Central memory CD8-positive, alpha-beta T cell (primary cell): ENCODE results near the gene SLC36A3.

ENCODE experiments used
- ATAC-seq: fragments of 150-1000 bp; cut with Tn5 transposase; replicated peaks from 2 replicates; pipeline ENCODE4 v1.10.0; 2022; ENCODE audit warnings: mild to moderate bottlenecking, moderate FRiP score, moderate number of reproducible peaks; ENCODE audit not compliant: poor library complexity, severe bottlenecking; ENCODE audit errors: extremely low read depth
- DNase-seq, 2 donors: peaks; one replicate each; pipeline ENCODE4 v3.0.0; 2021; ENCODE audit warnings: low spot score in 2 of 2
- H3K27ac Mint-ChIP-seq: one replicate; pipeline ENCODE4 v1.8.0; 2022; ENCODE audit warnings: low read depth, mild to moderate bottlenecking, moderate library complexity, mixed read lengths
- H3K27me3 Mint-ChIP-seq: one replicate; pipeline ENCODE4 v1.8.0; 2022; ENCODE audit warnings: mixed read lengths
- H3K36me3 Mint-ChIP-seq: one replicate; pipeline ENCODE4 v1.8.0; 2022; ENCODE audit warnings: mild to moderate bottlenecking, moderate library complexity, mixed read lengths; ENCODE audit not compliant: insufficient read depth
- H3K4me1 Mint-ChIP-seq: one replicate; pipeline ENCODE4 v1.8.0; 2022; ENCODE audit warnings: mixed read lengths
- H3K4me3 Mint-ChIP-seq: one replicate; pipeline ENCODE4 v1.8.0; 2022; ENCODE audit warnings: mild to moderate bottlenecking, moderate library complexity, mixed read lengths
- H3K9me3 Mint-ChIP-seq: one replicate; pipeline ENCODE4 v1.8.0; 2022; ENCODE audit warnings: mixed read lengths

Gene SLC36A3

GRCh38 chr5:151303666-151304065, at the start of gene SLC36A3:
TSS of gene SLC36A3 (minus strand) at chr5:151303766. CDS start at chr5:151303354, 412 bp downstream.
- peaks cover 58% of the 10 kb centered on the region for H3K27me3 Mint-ChIP-seq

GRCh38 chr5:151351671-151352070, 48.1 kb upstream of the SLC36A3 start:
- H3K4me3 Mint-ChIP-seq = no peak overlapping the region
- H3K36me3 Mint-ChIP-seq = peaks cover 3% of the 10 kb centered on the region
- peaks cover 64% of the 10 kb centered on the region for H3K27me3 Mint-ChIP-seq
- no peaks in the 10 kb centered on the region for H3K9me3 Mint-ChIP-seq
- H3K4me1 Mint-ChIP-seq = no peaks in the 10 kb centered on the region
- no peak for DNase-seq
- H3K27ac Mint-ChIP-seq = no peak overlapping the region
- ATAC-seq = no peak

More at GRCh38 chr5:151303666-151304065, at the start of gene SLC36A3:
- H3K9me3 Mint-ChIP-seq = no peaks in the 10 kb centered on the region
- no peak for ATAC-seq
- no peak for DNase-seq
- H3K4me1 Mint-ChIP-seq = no peaks in the 10 kb centered on the region
- H3K4me3 Mint-ChIP-seq = no peak within 1 kb of the TSS
- no peak within 1 kb of the TSS for H3K27ac Mint-ChIP-seq
- no peaks in the 10 kb centered on the region for H3K36me3 Mint-ChIP-seq

GRCh38 chr5:151348789-151349188, 45.2 kb upstream of the SLC36A3 start:
- ATAC-seq (no peak), DNase-seq (no peak)
- H3K4me1 Mint-ChIP-seq = no peaks in the 10 kb centered on the region
- H3K4me3 Mint-ChIP-seq = no peak overlapping the region
- H3K9me3 Mint-ChIP-seq = no peaks in the 10 kb centered on the region
- no peak overlapping the region for H3K27ac Mint-ChIP-seq
- H3K27me3 Mint-ChIP-seq = peaks cover 65% of the 10 kb centered on the region
- peaks cover 2% of the 10 kb centered on the region for H3K36me3 Mint-ChIP-seq

- Mint-ChIP-seq H3K36me3 (peaks cover 2% of the 10 kb centered on the region), H3K27me3 (peaks cover 66% of the 10 kb centered on the region), H3K9me3 (no peaks in the 10 kb centered on the region), H3K4me3 (no peak within 1 kb of the TSS), H3K27ac (no peak within 1 kb of the TSS), H3K4me1 (no peaks in the 10 kb centered on the region)
- no peak for DNase-seq
- ATAC-seq = no peak
Observed at GRCh38 chr5:151347369-151347768, 43.8 kb upstream of the SLC36A3 start, which contains the start of gene SLC36A2. TSS of gene SLC36A2 (minus strand) at chr5:151347559. CDS start at chr5:151347460, 99 bp downstream.

- Mint-ChIP-seq H3K9me3 (no peaks in the 10 kb centered on the region), H3K4me1 (no peaks in the 10 kb centered on the region), H3K36me3 (peaks cover 2% of the 10 kb centered on the region), H3K27ac (no peak overlapping the region), H3K4me3 (no peak overlapping the region), H3K27me3 (peaks cover 68% of the 10 kb centered on the region)
- DNase-seq = no peak
- no peak for ATAC-seq
Observed at GRCh38 chr5:151345808-151346478, 42.4 kb upstream of the SLC36A3 start.

- Mint-ChIP-seq H3K36me3 (peaks cover 2% of the 10 kb centered on the region), H3K27me3 (peaks cover 72% of the 10 kb centered on the region)
Observed at GRCh38 chr5:151345187-151345807, 41.7 kb upstream of the SLC36A3 start.

GRCh38 chr5:151344088-151344487, 40.5 kb upstream of the SLC36A3 start:
- H3K27me3 Mint-ChIP-seq = peaks cover 72% of the 10 kb centered on the region
- H3K4me3 Mint-ChIP-seq = no peak overlapping the region
- no peak overlapping the region for H3K27ac Mint-ChIP-seq
- ATAC-seq = no peak
- no peaks in the 10 kb centered on the region for H3K9me3 Mint-ChIP-seq
- DNase-seq = no peak
- H3K36me3 Mint-ChIP-seq = peaks cover 2% of the 10 kb centered on the region
- H3K4me1 Mint-ChIP-seq = no peaks in the 10 kb centered on the region

More at GRCh38 chr5:151345187-151345807, 41.7 kb upstream of the SLC36A3 start:
- no peak for DNase-seq
- Mint-ChIP-seq H3K27ac (no peak overlapping the region), H3K4me3 (no peak overlapping the region), H3K9me3 (no peaks in the 10 kb centered on the region), H3K4me1 (no peaks in the 10 kb centered on the region)
- ATAC-seq = no peak

GRCh38 chr5:151340004-151340403, 36.4 kb upstream of the SLC36A3 start:
- peaks cover 60% of the 10 kb centered on the region for H3K27me3 Mint-ChIP-seq
- ATAC-seq = no peak
- no peak overlapping the region for H3K27ac Mint-ChIP-seq
- H3K4me1 Mint-ChIP-seq = no peaks in the 10 kb centered on the region
- H3K4me3 Mint-ChIP-seq = no peak overlapping the region
- H3K9me3 Mint-ChIP-seq = no peaks in the 10 kb centered on the region
- DNase-seq = no peak
- H3K36me3 Mint-ChIP-seq = no peaks in the 10 kb centered on the region

GRCh38 chr5:151338734-151339133, 35.2 kb upstream of the SLC36A3 start:
- no peaks in the 10 kb centered on the region for H3K36me3 Mint-ChIP-seq
- DNase-seq = no peak
- peaks cover 53% of the 10 kb centered on the region for H3K27me3 Mint-ChIP-seq
- no peaks in the 10 kb centered on the region for H3K9me3 Mint-ChIP-seq
- H3K4me3 Mint-ChIP-seq = no peak overlapping the region
- ATAC-seq = peak; percentile 46
- no peaks in the 10 kb centered on the region for H3K4me1 Mint-ChIP-seq
- H3K27ac Mint-ChIP-seq = no peak overlapping the region

GRCh38 chr5:151332857-151333256, 29.3 kb upstream of the SLC36A3 start:
- DNase-seq (no peak), ATAC-seq (no peak)
- Mint-ChIP-seq H3K9me3 (no peaks in the 10 kb centered on the region), H3K4me1 (no peaks in the 10 kb centered on the region), H3K4me3 (no peak overlapping the region), H3K27ac (no peak overlapping the region), H3K27me3 (peaks cover 35% of the 10 kb centered on the region), H3K36me3 (no peaks in the 10 kb centered on the region)

GRCh38 chr5:151328734-151329133, 25.2 kb upstream of the SLC36A3 start:
- peaks cover 49% of the 10 kb centered on the region for H3K27me3 Mint-ChIP-seq
- H3K9me3 Mint-ChIP-seq = no peaks in the 10 kb centered on the region
- DNase-seq (no peak), ATAC-seq (no peak)
- H3K4me1 Mint-ChIP-seq = no peaks in the 10 kb centered on the region
- H3K27ac Mint-ChIP-seq = no peak overlapping the region
- H3K4me3 Mint-ChIP-seq = no peak overlapping the region
- no peaks in the 10 kb centered on the region for H3K36me3 Mint-ChIP-seq

- DNase-seq (no peak), ATAC-seq (no peak)
- H3K27me3 Mint-ChIP-seq = peaks cover 61% of the 10 kb centered on the region
- no peaks in the 10 kb centered on the region for H3K36me3 Mint-ChIP-seq
- no peaks in the 10 kb centered on the region for H3K9me3 Mint-ChIP-seq
- H3K4me3 Mint-ChIP-seq = no peak overlapping the region
- H3K27ac Mint-ChIP-seq = no peak overlapping the region
- no peaks in the 10 kb centered on the region for H3K4me1 Mint-ChIP-seq
Observed at GRCh38 chr5:151327585-151327984, 24.0 kb upstream of the SLC36A3 start.

GRCh38 chr5:151326266-151326665, 22.7 kb upstream of the SLC36A3 start:
- Mint-ChIP-seq H3K4me1 (no peaks in the 10 kb centered on the region), H3K27ac (no peak overlapping the region), H3K4me3 (no peak overlapping the region), H3K27me3 (peaks cover 66% of the 10 kb centered on the region), H3K36me3 (no peaks in the 10 kb centered on the region), H3K9me3 (no peaks in the 10 kb centered on the region)
- ATAC-seq = no peak
- no peak for DNase-seq
